ENCODE data around the gene VAV3.

- no peak for TF ChIP-seq CTCF (IDR thresholded peaks at IDR 0.05)
- no peak for TF ChIP-seq POLR2A (IDR thresholded peaks at IDR 0.05)
Observed at GRCh38 chr1:107976836-107977235, 11.9 kb upstream of the VAV3 start.

Data from body of pancreas (tissue), 4 donors.